ENCODE results near the gene ZFPM1.

DNA sequence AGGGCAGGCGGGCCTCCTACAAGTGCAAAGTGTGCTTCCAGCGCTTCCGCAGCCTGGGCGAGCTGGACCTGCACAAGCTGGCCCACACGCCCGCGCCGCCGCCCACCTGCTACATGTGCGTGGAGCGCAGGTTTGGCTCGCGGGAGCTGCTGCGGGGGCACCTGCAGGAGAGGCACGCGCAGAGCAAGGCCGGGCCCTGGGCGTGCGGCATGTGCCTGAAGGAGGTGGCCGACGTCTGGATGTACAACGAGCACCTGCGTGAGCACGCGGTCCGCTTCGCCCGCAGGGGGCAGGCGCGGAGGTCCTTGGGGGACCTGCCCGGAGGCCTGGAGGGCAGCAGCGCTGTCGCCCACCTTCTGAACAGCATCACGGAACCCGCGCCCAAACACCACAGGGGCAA, 16.3 kb upstream of the ZFPM1 start:
- TF ChIP-seq CTCF (conservative IDR thresholded peaks at IDR 0.05; ENCODE audit: low read length) (no peak), EZH2phosphoT487 (IDR thresholded peaks at IDR 0.05; ENCODE audit: borderline replicate concordance, low read depth, low read length) (no peak)

Measured in OCI-LY7 (cell line).